Parathyroid adenoma (tissue), 2 donors: ENCODE results near the gene SCAMP3.
A peak's percentile ranks its signal among the peaks of the same experiment; 100 is the strongest.

ENCODE experiments used
- H2AFZ ChIP-seq: fragments of 300-600 bp; sonication (generic); one replicate; pipeline ENCODE4 v1.7.0; 2017; ENCODE audit warnings: antibody characterized with exemption, mild to moderate bottlenecking
- H3K27ac ChIP-seq: fragments of 300-600 bp; sonication (generic); one replicate; pipeline ENCODE4 v1.7.0; 2017
- H3K27me3 ChIP-seq: fragments of 300-600 bp; sonication (generic); one replicate; pipeline ENCODE4 v1.7.0; 2017; ENCODE audit warnings: low read length; ENCODE audit not compliant: control insufficient read depth, insufficient read depth
- H3K36me3 ChIP-seq: fragments of 300-600 bp; sonication (generic); one replicate; pipeline ENCODE4 v1.7.0; 2017; ENCODE audit warnings: low read length; ENCODE audit not compliant: control insufficient read depth, insufficient read depth
- H3K4me1 ChIP-seq: fragments of 300-600 bp; sonication (generic); one replicate; pipeline ENCODE4 v1.7.0; 2017; ENCODE audit warnings: control low read depth
- H3K4me2 ChIP-seq: fragments of 300-600 bp; sonication (generic); one replicate; pipeline ENCODE4 v1.7.0; 2017; ENCODE audit warnings: low read length
- H3K4me3 ChIP-seq: fragments of 300-600 bp; sonication (generic); one replicate; pipeline ENCODE4 v1.7.0; 2017; ENCODE audit warnings: low read depth, low read length
- H3K79me2 ChIP-seq: fragments of 300-600 bp; sonication (generic); one replicate; pipeline ENCODE4 v1.7.0; 2017; ENCODE audit warnings: control low read depth
- H3K9ac ChIP-seq: fragments of 300-600 bp; sonication (generic); one replicate; pipeline ENCODE4 v1.7.0; 2017; ENCODE audit warnings: mild to moderate bottlenecking
- H3K9me3 ChIP-seq: fragments of 300-600 bp; sonication (generic); one replicate; pipeline ENCODE4 v1.7.0; 2017; ENCODE audit warnings: low read length; ENCODE audit not compliant: control insufficient read depth
- CTCF ChIP-seq: fragments of 300-600 bp; sonication (generic); IDR thresholded peaks from one replicate; pipeline ENCODE4 v1.7.0; 2017; ENCODE audit warnings: antibody characterized with exemption, mild to moderate bottlenecking
- donor health status: primary hyperparathyroidism.

The SCAMP3 gene

GRCh38 chr1:155261852-155262673, at the start of gene SCAMP3:
TSS of gene SCAMP3 (minus strand) at chr1:155262360. CDS start at chr1:155262151, 209 bp downstream.
- Histone ChIP-seq H3K79me2 (no peaks in the 10 kb centered on the region), H3K4me2 (peak within 1 kb of the TSS; percentile 98), H3K36me3 (no peaks in the 10 kb centered on the region), H3K27ac (peak within 1 kb of the TSS; percentile 80), H3K9ac (peak within 1 kb of the TSS; percentile 19), H3K4me3 (peak within 1 kb of the TSS; percentile 92), H2AFZ (peak within 1 kb of the TSS; percentile 75), H3K4me1 (no peaks in the 10 kb centered on the region), H3K27me3 (no peaks in the 10 kb centered on the region), H3K9me3 (no peaks in the 10 kb centered on the region)
- no peak for TF ChIP-seq CTCF

GRCh38 chr1:155309423-155310021, 47.4 kb upstream of the SCAMP3 start:
- Histone ChIP-seq H3K9ac (no peak overlapping the region), H3K9me3 (no peaks in the 10 kb centered on the region), H3K36me3 (no peaks in the 10 kb centered on the region), H2AFZ (no peak overlapping the region), H3K27me3 (no peaks in the 10 kb centered on the region), H3K4me3 (peak overlapping the region; percentile 98), H3K4me2 (peak overlapping the region; percentile 90), H3K27ac (peak overlapping the region; percentile 90), H3K79me2 (peaks cover 3% of the 10 kb centered on the region), H3K4me1 (peaks cover 4% of the 10 kb centered on the region)
- no peak for TF ChIP-seq CTCF

GRCh38 chr1:155308493-155309422, 46.6 kb upstream of the SCAMP3 start, which contains the start of gene FDPS:
TSS of gene FDPS (plus strand) at chr1:155308866. CDS start at chr1:155309790, 924 bp downstream.
- Histone ChIP-seq H3K36me3 (no peaks in the 10 kb centered on the region), H3K4me2 (peak within 1 kb of the TSS; percentile 90), H3K9ac (peak within 1 kb of the TSS; percentile 57), H3K27ac (peak within 1 kb of the TSS; percentile 90), H2AFZ (peak within 1 kb of the TSS; percentile 95), H3K4me1 (peaks cover 4% of the 10 kb centered on the region), H3K4me3 (peak within 1 kb of the TSS; percentile 98), H3K79me2 (peaks cover 3% of the 10 kb centered on the region), H3K27me3 (no peaks in the 10 kb centered on the region), H3K9me3 (no peaks in the 10 kb centered on the region)
- TF ChIP-seq CTCF = no peak

- Histone ChIP-seq H3K9ac (no peak overlapping the region), H3K4me1 (peaks cover 4% of the 10 kb centered on the region), H2AFZ (no peak overlapping the region), H3K79me2 (peaks cover 3% of the 10 kb centered on the region), H3K4me2 (no peak overlapping the region), H3K4me3 (no peak overlapping the region), H3K27ac (no peak overlapping the region), H3K27me3 (no peaks in the 10 kb centered on the region), H3K9me3 (no peaks in the 10 kb centered on the region), H3K36me3 (no peaks in the 10 kb centered on the region)
- TF ChIP-seq CTCF = no peak
These were observed 45.1 kb upstream of the SCAMP3 start for GRCh38 chr1:155307247-155307740.
